Neural crest cell (in vitro differentiated cells): Measurements from ENCODE around the gene TEX264. TPM values are rescaled to one million over a fixed set of nuclear protein-coding genes. Genes with fewer than 3 reads are reported as not detected.
A peak's percentile ranks its signal among the peaks of the same experiment; 100 is the strongest.

Source experiments
- DNase-seq: peaks from one replicate; pipeline ENCODE4 v3.0.0; 2021; ENCODE audit warnings: low read depth, mixed read lengths, low spot score
- H3K27ac Mint-ChIP-seq: one replicate; pipeline ENCODE4 v1.8.0; 2021; ENCODE audit warnings: mild to moderate bottlenecking, mixed read lengths; ENCODE audit not compliant: unreplicated experiment
- H3K27me3 Mint-ChIP-seq: 2 replicates; pipeline ENCODE4 v1.8.0; 2021; ENCODE audit warnings: low read depth, mild to moderate bottlenecking, mixed read lengths
- H3K36me3 Mint-ChIP-seq: 2 replicates; pipeline ENCODE4 v1.8.0; 2021; ENCODE audit warnings: low read depth, mild to moderate bottlenecking, mixed read lengths
- H3K4me1 Mint-ChIP-seq: 2 replicates; pipeline ENCODE4 v1.8.0; 2021; ENCODE audit warnings: mixed read lengths
- H3K4me3 Mint-ChIP-seq: one replicate; pipeline ENCODE4 v1.8.0; 2021; ENCODE audit warnings: mild to moderate bottlenecking, mixed read lengths
- H3K9me3 Mint-ChIP-seq: 2 replicates; pipeline ENCODE4 v1.8.0; 2021; ENCODE audit warnings: mixed read lengths
- total RNA-seq: library from RNA; stranded (reverse); gene quantifications from 2 replicates; pipeline ENCODE4 v1.2.1, GENCODE V29; 2021
- TF ChIP-seq, protein P1 (sequence below): fragments of 200-600 bp; sonication (generic); conservative IDR thresholded peaks from 2 replicates; pipeline ENCODE4 v1.5.0; 2021; ENCODE audit warnings: antibody characterized with exemption, mild to moderate bottlenecking

The TEX264 gene
- total RNA-seq, 1 donor from 2014 or later = 23.2 TPM

DNA sequence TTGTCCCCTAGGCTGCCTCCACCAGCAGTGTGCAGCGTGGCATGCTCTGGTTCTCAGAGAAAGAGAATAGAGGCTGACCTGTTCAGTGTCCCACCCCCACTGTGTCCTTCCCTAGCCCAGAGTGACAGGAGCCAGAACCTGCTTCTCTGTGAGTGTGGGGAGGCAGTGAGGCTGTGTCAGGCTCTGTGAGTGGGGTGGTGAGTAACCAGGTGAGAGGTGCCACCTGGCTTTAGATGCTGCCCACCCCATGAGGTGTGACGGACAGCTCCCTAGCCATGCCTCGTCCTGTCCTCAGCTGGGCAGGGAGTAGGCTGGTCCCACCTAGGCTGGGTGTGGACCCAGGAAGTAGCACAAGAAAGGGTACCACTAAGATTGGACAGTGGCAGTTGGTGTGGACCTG is 6.3 kb downstream of the TEX264 start:
- H3K27me3 Mint-ChIP-seq = no peaks in the 10 kb centered on the region
- H3K27ac Mint-ChIP-seq = peak overlapping the region; percentile 67
- TF ChIP-seq, protein P1, sequence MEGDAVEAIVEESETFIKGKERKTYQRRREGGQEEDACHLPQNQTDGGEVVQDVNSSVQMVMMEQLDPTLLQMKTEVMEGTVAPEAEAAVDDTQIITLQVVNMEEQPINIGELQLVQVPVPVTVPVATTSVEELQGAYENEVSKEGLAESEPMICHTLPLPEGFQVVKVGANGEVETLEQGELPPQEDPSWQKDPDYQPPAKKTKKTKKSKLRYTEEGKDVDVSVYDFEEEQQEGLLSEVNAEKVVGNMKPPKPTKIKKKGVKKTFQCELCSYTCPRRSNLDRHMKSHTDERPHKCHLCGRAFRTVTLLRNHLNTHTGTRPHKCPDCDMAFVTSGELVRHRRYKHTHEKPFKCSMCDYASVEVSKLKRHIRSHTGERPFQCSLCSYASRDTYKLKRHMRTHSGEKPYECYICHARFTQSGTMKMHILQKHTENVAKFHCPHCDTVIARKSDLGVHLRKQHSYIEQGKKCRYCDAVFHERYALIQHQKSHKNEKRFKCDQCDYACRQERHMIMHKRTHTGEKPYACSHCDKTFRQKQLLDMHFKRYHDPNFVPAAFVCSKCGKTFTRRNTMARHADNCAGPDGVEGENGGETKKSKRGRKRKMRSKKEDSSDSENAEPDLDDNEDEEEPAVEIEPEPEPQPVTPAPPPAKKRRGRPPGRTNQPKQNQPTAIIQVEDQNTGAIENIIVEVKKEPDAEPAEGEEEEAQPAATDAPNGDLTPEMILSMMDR = no peak
- H3K4me1 Mint-ChIP-seq = peaks cover 28% of the 10 kb centered on the region
- no peak overlapping the region for H3K4me3 Mint-ChIP-seq
- peaks cover 6% of the 10 kb centered on the region for H3K36me3 Mint-ChIP-seq
- H3K9me3 Mint-ChIP-seq = no peaks in the 10 kb centered on the region
- no peak for DNase-seq

DNA sequence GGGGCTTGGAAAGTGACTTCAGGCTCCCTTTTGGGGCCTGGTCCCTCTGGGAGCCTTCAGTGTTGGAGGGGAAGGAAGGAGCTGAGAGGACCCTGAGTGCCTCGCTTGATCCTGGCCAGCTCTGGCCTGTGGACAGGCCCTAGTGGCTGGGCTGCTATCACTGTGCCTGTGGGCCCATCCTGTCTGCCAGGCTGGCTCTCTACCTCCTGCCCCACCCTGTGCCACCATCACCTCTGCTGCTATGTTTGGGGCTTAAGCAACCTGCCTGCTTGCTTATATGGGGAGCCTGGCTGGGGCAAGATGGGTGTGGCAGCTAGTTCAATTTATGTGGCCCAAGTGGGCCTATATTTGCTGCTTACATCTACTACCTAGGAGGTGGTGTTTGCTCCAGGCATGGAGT is 7.1 kb downstream of the TEX264 start:
- TF ChIP-seq, protein P1 = no peak
- Mint-ChIP-seq H3K4me1 (peaks cover 20% of the 10 kb centered on the region), H3K9me3 (no peaks in the 10 kb centered on the region), H3K27ac (peak overlapping the region; percentile 31), H3K4me3 (no peak overlapping the region), H3K27me3 (no peaks in the 10 kb centered on the region), H3K36me3 (peaks cover 6% of the 10 kb centered on the region)
- no peak for DNase-seq

DNA sequence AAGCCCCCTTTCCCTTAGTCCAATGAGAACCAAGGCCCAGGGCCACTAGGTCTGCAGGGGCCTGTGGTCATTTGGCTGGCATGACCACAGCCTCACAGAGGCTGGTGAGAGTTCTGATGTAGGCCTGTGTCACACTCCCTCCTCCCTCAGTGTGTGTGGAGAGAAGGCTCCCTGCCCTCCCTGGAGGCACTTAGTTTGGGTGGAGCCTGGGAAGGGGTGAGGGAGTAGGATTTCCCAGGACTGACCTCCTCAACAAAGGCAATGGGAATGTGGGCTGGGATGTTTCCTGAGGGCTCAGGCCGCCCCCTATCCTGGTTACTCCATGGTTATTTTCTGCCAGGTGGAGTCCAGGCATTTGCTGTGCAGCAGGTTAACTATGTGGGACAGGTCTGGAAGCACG is 7.6 kb downstream of the TEX264 start:
- Mint-ChIP-seq H3K27ac (no peak overlapping the region), H3K9me3 (no peaks in the 10 kb centered on the region), H3K4me3 (no peak overlapping the region), H3K36me3 (peaks cover 6% of the 10 kb centered on the region), H3K27me3 (no peaks in the 10 kb centered on the region), H3K4me1 (peaks cover 15% of the 10 kb centered on the region)
- DNase-seq = no peak
- TF ChIP-seq, protein P1 = no peak

DNA sequence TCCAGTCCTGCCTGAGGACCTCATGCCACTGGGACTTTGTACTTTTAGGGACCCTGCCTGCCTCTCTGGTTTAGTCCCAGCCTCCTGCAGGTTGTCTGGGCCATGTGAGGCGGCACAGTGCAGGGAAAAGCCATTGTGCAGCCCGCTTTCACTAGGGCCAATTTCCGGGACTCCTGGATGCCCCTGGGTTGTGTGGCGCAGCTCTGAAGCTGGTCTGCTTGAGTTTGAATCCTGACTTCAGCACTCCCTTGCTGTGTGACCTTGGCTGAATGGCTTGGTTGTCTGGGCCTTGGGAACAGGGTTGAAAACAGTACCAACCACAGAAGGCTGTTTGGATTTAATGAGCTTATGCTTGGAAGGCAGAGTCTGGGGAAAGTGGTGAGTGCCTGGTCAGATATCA is 8.3 kb downstream of the TEX264 start:
- H3K36me3 Mint-ChIP-seq = peaks cover 6% of the 10 kb centered on the region
- H3K9me3 Mint-ChIP-seq = no peaks in the 10 kb centered on the region
- no peak overlapping the region for H3K27ac Mint-ChIP-seq
- H3K4me3 Mint-ChIP-seq = no peak overlapping the region
- H3K4me1 Mint-ChIP-seq = peaks cover 14% of the 10 kb centered on the region
- TF ChIP-seq, protein P1 = no peak
- DNase-seq = no peak
- no peaks in the 10 kb centered on the region for H3K27me3 Mint-ChIP-seq

DNA sequence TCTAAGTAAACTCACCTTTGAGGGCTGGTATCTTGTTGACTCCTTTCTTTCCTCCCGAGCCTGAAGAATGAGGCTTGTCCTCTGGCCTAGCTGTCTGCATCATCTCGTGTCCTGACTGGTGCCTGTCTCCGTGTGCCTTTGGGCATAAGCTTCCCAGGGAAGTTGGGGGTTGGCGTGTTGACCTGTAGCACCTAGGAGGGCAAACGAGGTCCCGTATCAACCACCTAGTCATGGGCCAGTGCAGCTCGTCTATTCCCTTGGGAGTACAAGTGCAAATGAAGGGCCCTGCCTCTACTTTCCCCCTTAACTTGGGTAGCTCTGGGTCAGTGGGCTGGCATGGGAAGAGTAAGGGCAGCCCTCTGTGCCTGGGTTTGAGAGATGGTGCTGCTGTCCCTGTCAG is 8.7 kb downstream of the TEX264 start:
- Mint-ChIP-seq H3K4me3 (no peak overlapping the region), H3K36me3 (peaks cover 5% of the 10 kb centered on the region), H3K4me1 (peaks cover 12% of the 10 kb centered on the region), H3K27me3 (no peaks in the 10 kb centered on the region), H3K9me3 (no peaks in the 10 kb centered on the region), H3K27ac (peak overlapping the region; percentile 87)
- no peak for DNase-seq
- TF ChIP-seq, protein P1 = no peak

DNA sequence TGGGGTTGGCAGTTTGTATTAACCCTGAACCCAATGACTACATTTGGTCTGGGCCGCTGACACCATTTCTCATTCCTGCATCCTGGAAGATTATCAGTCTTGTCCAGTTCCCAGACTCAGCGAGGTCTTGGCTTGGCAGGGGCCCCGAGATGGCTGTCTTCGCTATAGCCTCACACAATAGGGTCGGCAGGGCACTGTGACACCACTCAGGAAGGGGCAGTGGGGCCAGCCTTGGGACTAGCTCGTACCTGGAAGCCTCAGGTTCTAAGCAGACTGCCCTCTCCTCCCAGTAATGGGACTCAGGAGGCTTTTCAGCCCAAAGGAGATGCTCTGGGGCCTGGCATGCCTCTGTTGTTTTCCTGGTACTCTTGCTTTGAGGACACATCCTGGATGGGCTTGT is 9.1 kb downstream of the TEX264 start:
- Mint-ChIP-seq H3K27ac (peak overlapping the region; percentile 58), H3K9me3 (no peaks in the 10 kb centered on the region), H3K27me3 (no peaks in the 10 kb centered on the region), H3K4me1 (peaks cover 10% of the 10 kb centered on the region), H3K4me3 (no peak overlapping the region), H3K36me3 (peaks cover 4% of the 10 kb centered on the region)
- no peak for DNase-seq
- TF ChIP-seq, protein P1 = no peak
